Activated naive CD4-positive, alpha-beta T cell treated with anti-CD3 and anti-CD28 coated beads, Interleukin-2, amount 10 ng/mL, durations not matched to agents 7 days and 5 days (primary cell): ENCODE measurements around the gene CD44.
"Not testable (repeated sequence)": the region's sequence is repeated elsewhere in the genome, so short reads cannot be mapped to it uniquely, and the experiment has no call there.

ENCODE experiments used
- CTCF ChIA-PET: fragments of 350-600 bp; sonication (Branson Sonifier 250); formaldehyde crosslinking; loops from one replicate; lab custom pipeline; 2021; ENCODE audit warnings: antibody characterized with exemption; lab: Charles Lee
- DNase-seq: peaks from one replicate; pipeline ENCODE4 v3.0.0-alpha.2; 2020
- H3K27ac Mint-ChIP-seq: one replicate; pipeline ENCODE4 v1.8.0; 2021; ENCODE audit warnings: mild to moderate bottlenecking, moderate library complexity, mixed read lengths
- H3K27me3 Mint-ChIP-seq: one replicate; pipeline ENCODE4 v1.8.0; 2021; ENCODE audit warnings: mild to moderate bottlenecking, mixed read lengths
- H3K36me3 Mint-ChIP-seq: one replicate; pipeline ENCODE4 v1.8.0; 2021; ENCODE audit warnings: mixed read lengths
- H3K4me1 Mint-ChIP-seq: one replicate; pipeline ENCODE4 v1.8.0; 2021; ENCODE audit warnings: mixed read lengths
- H3K4me3 Mint-ChIP-seq: one replicate; pipeline ENCODE4 v1.8.0; 2021; ENCODE audit warnings: mild to moderate bottlenecking, moderate library complexity, mixed read lengths
- H3K9me3 Mint-ChIP-seq: one replicate; pipeline ENCODE4 v1.8.0; 2021; ENCODE audit warnings: mixed read lengths

The CD44 gene

DNA sequence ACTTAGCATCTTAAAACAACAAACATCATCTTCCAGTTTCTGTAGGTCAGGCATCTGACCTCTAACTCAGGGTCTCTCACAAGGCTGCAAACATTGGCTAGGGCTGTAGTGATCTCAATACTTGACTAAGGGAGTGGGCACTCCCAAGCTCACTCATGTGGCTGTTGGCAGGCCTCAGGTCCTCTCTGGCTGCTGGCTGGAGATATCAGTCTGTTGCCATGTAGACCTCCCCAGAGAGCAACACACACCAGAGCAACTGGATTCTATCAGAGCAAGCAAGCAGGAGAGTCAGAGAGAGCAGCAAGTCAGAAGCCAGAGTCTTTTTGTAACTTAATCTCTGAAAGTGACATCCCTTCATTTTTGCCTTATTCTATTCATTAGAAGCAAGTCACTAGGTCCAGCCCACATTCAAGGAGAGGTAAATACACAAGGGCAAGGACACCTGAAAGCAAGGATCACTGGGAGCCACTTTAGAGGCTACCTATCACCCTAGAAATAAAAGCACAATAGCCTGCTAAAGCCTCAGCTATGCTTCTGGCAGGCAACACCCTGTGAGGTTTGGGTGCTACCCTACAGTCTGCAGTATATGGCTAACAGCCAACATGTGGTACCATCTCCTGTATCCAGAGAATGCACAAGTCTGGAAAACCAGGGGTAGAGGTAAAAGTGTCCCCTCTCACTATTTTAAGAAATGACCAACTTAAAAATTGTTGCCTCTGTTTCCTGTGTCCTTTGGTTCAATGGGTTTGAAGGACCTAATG lies 33.5 kb upstream of the CD44 start:
- no peak overlapping the region for H3K27ac Mint-ChIP-seq
- no peak for DNase-seq
- CTCF ChIA-PET = no interaction called here
- H3K27me3 Mint-ChIP-seq = peaks cover 9% of the 10 kb centered on the region
- no peak overlapping the region for H3K4me3 Mint-ChIP-seq
- peaks cover 4% of the 10 kb centered on the region for H3K9me3 Mint-ChIP-seq
- peaks cover 38% of the 10 kb centered on the region for H3K4me1 Mint-ChIP-seq
- peaks cover 1% of the 10 kb centered on the region for H3K36me3 Mint-ChIP-seq

DNA sequence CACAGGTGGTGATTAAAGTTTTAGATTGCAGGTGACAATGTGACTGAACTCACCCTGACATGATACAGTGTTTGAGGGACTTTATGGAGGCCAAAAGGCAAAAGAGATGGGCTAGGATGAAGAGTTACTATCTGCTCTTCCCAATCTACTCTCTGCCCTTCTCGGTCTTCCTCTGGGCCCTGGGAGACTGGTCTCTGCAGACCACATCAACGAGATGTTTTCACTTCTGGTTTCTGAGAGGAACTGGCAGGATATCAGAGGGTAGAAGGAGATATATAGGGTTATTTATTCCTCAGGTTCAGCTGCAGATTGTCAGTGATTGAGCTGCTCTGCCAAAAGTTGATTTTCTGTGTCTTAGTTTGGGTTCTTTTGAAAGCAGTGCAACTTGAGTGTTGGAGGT lies 32.4 kb upstream of the CD44 start:
- DNase-seq = no peak
- Mint-ChIP-seq H3K9me3 (peaks cover 4% of the 10 kb centered on the region), H3K4me3 (no peak overlapping the region), H3K36me3 (peaks cover 1% of the 10 kb centered on the region), H3K27me3 (peaks cover 7% of the 10 kb centered on the region), H3K27ac (peak overlapping the region; percentile 67), H3K4me1 (peaks cover 49% of the 10 kb centered on the region)
- CTCF ChIA-PET = no interaction called here

DNA sequence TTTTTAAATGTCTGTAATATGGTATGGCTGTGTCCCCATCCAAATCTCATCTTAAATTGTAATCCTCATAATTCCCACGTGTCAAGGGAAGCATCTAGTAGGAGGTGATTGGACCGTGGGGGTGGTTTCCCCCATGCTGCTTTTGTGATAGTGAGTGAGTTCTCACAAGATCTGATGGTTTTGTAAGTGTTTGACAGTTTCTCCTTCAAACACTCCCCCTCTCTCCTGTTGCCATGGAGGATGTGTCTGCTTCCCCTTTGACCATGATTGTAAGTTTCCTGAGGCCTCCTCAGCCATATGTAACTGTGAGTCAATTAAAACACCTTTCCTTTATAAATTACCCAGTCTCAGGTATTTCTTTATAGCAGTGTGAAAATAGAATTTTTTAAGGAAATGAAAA lies 31.1 kb upstream of the CD44 start:
- peaks cover 4% of the 10 kb centered on the region for H3K9me3 Mint-ChIP-seq
- CTCF ChIA-PET = no interaction called here
- peaks cover 52% of the 10 kb centered on the region for H3K4me1 Mint-ChIP-seq
- no peak for DNase-seq
- H3K4me3 Mint-ChIP-seq = no peak overlapping the region
- no peak overlapping the region for H3K27ac Mint-ChIP-seq
- H3K36me3 Mint-ChIP-seq = peaks cover 1% of the 10 kb centered on the region
- H3K27me3 Mint-ChIP-seq = peaks cover 14% of the 10 kb centered on the region

DNA sequence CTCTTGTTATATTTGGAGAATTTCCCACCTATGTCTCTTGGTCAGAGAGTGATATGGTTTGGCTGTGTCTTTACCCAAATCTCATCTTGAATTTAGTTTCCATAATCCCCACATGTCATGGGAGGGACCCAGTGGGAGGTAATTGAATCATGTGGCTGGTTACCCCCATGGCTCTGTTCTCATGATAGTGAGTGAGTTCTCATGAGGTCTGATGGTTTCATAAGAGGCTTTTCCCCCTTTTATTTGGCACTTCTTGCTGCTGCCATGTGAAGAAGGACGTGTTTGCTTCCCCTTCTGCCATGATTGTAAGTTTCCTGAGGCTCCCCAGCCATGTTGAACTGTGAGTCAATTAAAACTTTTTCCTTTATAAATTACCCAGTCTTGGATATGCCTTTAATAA lies 30.6 kb upstream of the CD44 start:
- Mint-ChIP-seq H3K27me3 (peaks cover 15% of the 10 kb centered on the region), H3K4me1 (peaks cover 52% of the 10 kb centered on the region)
- H3K27ac Mint-ChIP-seq, H3K36me3 Mint-ChIP-seq, CTCF ChIA-PET, H3K4me3 Mint-ChIP-seq, DNase-seq, H3K9me3 Mint-ChIP-seq: not testable (repeated sequence)

DNA sequence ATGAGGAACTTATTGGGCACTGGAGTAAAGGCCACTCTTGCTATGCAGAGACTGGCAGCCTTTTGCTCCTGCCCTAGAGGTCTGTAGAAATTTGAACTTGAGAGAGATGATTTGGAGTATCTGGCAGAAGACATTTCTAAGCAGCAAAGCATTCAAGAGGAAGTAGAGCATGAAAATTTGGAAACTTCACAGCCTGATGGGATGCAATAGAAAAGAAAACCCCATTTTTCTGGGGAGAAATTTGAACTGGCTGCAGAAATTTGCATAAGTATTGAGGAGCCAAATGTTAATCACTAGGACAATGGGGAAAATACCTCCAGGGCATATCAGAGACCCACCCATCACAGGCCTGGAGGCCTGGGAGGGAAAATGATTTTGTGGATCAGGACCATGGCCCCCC lies 29.9 kb upstream of the CD44 start:
- Mint-ChIP-seq H3K4me3 (no peak overlapping the region), H3K27me3 (peaks cover 15% of the 10 kb centered on the region), H3K36me3 (peaks cover 1% of the 10 kb centered on the region), H3K4me1 (peaks cover 52% of the 10 kb centered on the region), H3K9me3 (peaks cover 4% of the 10 kb centered on the region), H3K27ac (no peak overlapping the region)
- CTCF ChIA-PET = interaction anchor here (0.8 kb wide), 1 partner anchor 31 kb away, joined by 3 read pairs; no protein-coding TSS in a partner anchor
- no peak for DNase-seq

DNA sequence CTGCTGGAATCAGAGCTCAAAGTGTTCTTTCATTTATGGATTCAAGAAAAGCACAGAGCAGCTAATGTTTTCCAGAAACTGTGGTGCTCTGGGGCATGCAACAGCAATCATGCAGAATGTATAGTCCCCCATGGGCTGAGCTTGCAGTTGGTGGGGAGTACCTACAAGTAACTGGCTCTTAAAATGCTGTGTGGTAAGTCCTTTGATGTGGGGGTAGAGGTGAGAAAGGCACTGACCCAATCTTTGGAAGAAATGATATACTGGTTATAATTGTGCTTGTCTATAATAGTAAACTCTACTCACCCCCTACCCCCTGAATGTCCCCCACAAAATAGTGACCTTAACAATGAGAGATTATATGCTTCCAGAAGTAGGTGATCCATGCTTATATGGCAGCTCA lies 29.1 kb upstream of the CD44 start:
- Mint-ChIP-seq H3K4me3 (no peak overlapping the region), H3K27ac (no peak overlapping the region), H3K4me1 (peaks cover 52% of the 10 kb centered on the region), H3K27me3 (peaks cover 15% of the 10 kb centered on the region), H3K9me3 (peaks cover 4% of the 10 kb centered on the region), H3K36me3 (peaks cover 1% of the 10 kb centered on the region)
- CTCF ChIA-PET = interaction anchor here (0.8 kb wide), 1 partner anchor 30 kb away, joined by 3 read pairs; no protein-coding TSS in a partner anchor
- DNase-seq = no peak

DNA sequence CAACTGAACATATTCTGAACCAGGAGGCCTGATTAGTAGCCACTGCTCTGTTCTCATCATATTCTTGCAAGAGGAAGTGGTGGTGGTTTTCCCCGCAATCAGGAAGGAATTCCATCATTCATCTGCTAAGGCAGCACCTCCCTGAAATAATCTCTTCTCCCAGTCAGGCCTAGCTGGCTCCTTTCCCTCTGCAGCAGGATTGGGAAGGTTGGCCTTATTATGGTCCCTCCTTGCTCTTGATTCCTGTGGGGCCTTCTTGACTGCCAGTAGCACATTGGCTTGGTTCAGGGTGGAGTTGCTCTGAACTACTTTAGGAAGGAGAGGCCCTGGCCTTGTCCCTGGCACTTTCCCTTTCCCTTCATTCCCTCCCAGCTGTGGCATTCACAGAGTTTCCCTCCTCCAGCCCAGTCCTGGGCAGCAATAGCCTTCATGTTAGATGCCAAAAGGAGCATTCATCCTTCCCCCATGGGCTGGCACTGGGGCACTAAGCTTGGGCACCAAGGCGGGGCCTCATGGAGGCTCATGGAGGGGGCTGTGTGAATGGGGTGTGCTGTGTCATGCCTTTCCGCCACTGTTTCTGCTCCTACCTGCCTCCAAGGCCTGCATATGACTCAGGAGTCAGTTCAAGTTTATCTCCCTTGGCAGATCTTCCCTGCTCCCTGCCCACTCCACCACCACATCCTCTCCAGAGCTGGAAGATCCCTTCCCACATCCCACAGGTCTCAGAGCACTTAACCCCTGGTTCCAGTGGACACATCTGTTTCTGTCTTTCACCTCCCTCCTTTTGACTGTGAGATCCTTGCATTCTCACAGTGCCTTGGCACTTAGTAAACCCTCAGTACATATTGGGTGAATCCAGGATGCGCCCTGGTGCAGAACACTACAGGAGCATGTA lies 27.6 kb upstream of the CD44 start:
- H3K27ac Mint-ChIP-seq = no peak overlapping the region
- no peak overlapping the region for H3K4me3 Mint-ChIP-seq
- CTCF ChIA-PET = interaction anchor here (0.7 kb wide), 1 partner anchor 9 kb away, joined by 3 read pairs; no protein-coding TSS in a partner anchor
- H3K4me1 Mint-ChIP-seq = peaks cover 43% of the 10 kb centered on the region
- H3K9me3 Mint-ChIP-seq = peaks cover 4% of the 10 kb centered on the region
- H3K27me3 Mint-ChIP-seq = peaks cover 23% of the 10 kb centered on the region
- peaks cover 1% of the 10 kb centered on the region for H3K36me3 Mint-ChIP-seq
- no peak for DNase-seq

DNA sequence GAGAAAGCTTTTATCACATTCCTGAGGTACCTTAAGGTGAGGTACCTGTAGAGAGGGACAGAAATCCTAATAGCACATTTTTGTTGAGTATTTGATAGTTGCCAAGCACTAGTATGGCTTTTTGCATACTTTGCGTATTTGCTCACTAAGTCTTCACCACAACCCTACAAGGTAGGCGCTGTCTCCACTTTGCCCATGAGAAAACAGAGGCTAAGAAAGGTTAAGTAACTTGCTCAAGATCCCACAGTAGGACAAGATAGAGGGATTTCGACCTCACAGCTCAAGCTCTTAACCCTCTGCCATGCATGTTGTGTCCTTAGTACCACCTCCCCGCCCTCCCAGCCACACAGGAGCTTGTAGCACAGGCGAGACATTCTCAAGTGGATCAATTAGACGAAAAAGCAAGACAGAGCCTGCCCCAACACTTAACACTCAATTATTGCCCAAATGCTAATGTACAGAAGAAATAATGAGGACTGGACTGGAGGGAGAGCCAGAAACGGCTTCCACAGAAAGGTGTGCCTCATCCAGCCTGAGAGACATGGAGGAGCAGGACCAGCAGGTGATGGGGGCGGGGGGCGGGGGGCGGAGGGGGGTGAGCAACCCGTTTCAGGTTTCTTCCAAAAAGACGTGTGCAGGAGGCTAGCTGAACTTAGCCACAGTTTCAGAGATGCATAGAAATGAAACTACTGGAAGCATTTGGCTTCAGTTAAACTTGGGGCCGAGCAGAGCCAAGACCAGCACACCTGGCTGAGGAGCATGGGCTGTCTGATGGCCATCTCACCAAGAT lies 26.7 kb upstream of the CD44 start:
- no peak for DNase-seq
- H3K27me3 Mint-ChIP-seq = peaks cover 26% of the 10 kb centered on the region
- H3K4me1 Mint-ChIP-seq = peaks cover 35% of the 10 kb centered on the region
- no peak overlapping the region for H3K4me3 Mint-ChIP-seq
- H3K36me3 Mint-ChIP-seq = peaks cover 1% of the 10 kb centered on the region
- CTCF ChIA-PET = interaction anchor here (0.7 kb wide), 1 partner anchor 10 kb away, joined by 3 read pairs; no protein-coding TSS in a partner anchor
- H3K27ac Mint-ChIP-seq = peak overlapping the region; percentile 17
- H3K9me3 Mint-ChIP-seq = peaks cover 4% of the 10 kb centered on the region

DNA sequence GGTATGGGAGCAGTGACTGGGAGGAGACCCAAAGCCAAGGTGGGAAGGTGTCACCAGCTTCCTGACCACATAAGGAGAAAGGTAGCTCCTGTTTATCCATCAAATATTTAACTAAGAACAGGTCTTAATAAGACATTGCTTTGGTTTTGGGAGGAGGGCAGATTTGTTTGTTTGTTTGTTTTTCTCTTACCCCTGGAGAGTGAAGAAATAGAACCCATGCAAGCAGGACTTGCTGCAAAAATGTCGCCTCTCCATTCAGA lies 26.2 kb upstream of the CD44 start:
- DNase-seq = no peak
- Mint-ChIP-seq H3K27me3 (peaks cover 26% of the 10 kb centered on the region), H3K36me3 (peaks cover 1% of the 10 kb centered on the region), H3K4me1 (peaks cover 30% of the 10 kb centered on the region), H3K4me3 (no peak overlapping the region), H3K27ac (no peak overlapping the region), H3K9me3 (peaks cover 4% of the 10 kb centered on the region)
- CTCF ChIA-PET = no interaction called here

DNA sequence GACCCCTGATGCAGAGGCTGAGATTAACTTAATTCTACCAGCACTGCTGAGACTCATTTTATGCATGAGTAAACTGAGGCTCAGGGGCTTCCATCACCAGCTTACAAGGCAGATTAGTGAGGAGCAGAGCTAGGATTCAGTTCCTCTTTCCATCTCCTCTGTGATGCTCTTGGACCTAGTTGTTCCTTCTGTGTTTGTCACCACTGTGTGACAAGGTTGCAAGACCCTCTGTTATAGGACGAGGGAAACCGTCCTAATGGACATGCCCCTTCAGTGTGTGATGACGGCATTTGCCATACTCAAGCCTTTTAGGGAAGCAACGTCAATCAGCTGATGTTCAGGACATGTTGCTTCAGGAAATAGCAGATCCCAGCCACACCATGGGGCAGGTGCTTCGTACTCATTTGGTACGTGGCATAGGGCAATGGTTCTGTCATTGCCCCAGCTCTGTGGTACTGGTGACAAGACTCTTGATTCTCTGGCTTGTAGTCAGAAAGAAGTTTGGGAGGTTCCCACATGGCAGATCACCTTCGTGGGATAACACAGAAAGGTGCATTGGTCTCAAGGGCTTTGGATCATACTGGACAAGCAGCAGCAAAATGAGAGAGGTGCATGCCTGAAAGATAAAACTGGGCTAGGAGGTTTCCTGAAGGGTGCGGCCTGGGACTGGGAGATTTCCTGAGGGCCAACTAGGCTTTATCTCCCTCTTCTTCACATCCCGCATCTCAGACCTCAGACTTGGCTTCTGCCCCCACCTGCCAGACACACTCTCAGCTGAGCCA lies 23.9 kb upstream of the CD44 start:
- CTCF ChIA-PET = no interaction called here

DNA sequence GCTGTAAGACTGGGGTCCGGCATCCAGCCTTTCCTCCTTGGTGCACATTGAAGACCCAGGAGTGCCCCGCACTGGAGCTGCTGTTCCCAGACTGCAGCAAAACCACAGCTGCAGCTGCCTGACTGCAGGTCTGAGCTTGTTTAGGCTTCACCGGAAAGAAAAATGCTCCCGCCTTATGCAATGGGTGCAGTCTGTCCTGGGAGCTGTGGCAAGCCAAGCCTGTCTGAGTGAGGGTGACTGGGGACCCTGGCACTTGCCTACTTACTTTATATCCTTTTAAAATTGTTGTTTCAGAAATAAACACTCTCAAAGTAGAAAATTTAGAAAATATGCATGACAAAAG lies 23.3 kb upstream of the CD44 start:
- no peaks in the 10 kb centered on the region for H3K36me3 Mint-ChIP-seq
- no peak overlapping the region for H3K4me3 Mint-ChIP-seq
- peaks cover 41% of the 10 kb centered on the region for H3K27me3 Mint-ChIP-seq
- CTCF ChIA-PET = no interaction called here
- H3K4me1 Mint-ChIP-seq = peaks cover 25% of the 10 kb centered on the region
- no peak overlapping the region for H3K27ac Mint-ChIP-seq
- no peak for DNase-seq
- H3K9me3 Mint-ChIP-seq = no peaks in the 10 kb centered on the region

More for the DNA sequence above, 23.9 kb upstream of the CD44 start:
- no peak overlapping the region for H3K4me3 Mint-ChIP-seq
- H3K36me3 Mint-ChIP-seq = no peaks in the 10 kb centered on the region
- H3K9me3 Mint-ChIP-seq = no peaks in the 10 kb centered on the region
- H3K4me1 Mint-ChIP-seq = peaks cover 29% of the 10 kb centered on the region
- DNase-seq = no peak
- H3K27ac Mint-ChIP-seq = no peak overlapping the region
- peaks cover 42% of the 10 kb centered on the region for H3K27me3 Mint-ChIP-seq

DNA sequence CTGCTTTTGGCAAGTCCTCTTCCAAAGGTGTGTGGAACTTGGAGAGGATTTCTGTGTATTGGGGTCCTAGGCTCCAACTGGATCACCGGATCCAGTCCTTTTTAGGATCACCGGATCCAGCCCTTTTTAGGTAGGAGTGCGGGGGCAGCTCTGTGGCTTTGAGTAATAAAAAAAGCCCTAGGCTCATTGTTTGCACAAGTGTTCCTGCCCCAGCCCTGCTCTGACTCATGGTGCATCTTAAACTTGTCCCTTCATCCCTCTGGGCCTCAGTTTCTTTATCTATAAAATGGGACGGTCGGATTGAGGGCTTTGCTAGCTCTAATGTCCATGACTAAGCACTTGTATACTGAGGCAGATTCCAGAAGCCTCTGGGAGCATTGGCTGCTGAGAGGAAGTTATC lies 22.7 kb upstream of the CD44 start:
- DNase-seq = no peak
- CTCF ChIA-PET = interaction anchor here (3.2 kb wide), 1 partner anchor 14 kb away, joined by 11 read pairs; no protein-coding TSS in a partner anchor
- H3K27me3 Mint-ChIP-seq = peaks cover 44% of the 10 kb centered on the region
- no peak overlapping the region for H3K27ac Mint-ChIP-seq
- peaks cover 23% of the 10 kb centered on the region for H3K4me1 Mint-ChIP-seq
- no peaks in the 10 kb centered on the region for H3K36me3 Mint-ChIP-seq
- no peaks in the 10 kb centered on the region for H3K9me3 Mint-ChIP-seq
- no peak overlapping the region for H3K4me3 Mint-ChIP-seq

DNA sequence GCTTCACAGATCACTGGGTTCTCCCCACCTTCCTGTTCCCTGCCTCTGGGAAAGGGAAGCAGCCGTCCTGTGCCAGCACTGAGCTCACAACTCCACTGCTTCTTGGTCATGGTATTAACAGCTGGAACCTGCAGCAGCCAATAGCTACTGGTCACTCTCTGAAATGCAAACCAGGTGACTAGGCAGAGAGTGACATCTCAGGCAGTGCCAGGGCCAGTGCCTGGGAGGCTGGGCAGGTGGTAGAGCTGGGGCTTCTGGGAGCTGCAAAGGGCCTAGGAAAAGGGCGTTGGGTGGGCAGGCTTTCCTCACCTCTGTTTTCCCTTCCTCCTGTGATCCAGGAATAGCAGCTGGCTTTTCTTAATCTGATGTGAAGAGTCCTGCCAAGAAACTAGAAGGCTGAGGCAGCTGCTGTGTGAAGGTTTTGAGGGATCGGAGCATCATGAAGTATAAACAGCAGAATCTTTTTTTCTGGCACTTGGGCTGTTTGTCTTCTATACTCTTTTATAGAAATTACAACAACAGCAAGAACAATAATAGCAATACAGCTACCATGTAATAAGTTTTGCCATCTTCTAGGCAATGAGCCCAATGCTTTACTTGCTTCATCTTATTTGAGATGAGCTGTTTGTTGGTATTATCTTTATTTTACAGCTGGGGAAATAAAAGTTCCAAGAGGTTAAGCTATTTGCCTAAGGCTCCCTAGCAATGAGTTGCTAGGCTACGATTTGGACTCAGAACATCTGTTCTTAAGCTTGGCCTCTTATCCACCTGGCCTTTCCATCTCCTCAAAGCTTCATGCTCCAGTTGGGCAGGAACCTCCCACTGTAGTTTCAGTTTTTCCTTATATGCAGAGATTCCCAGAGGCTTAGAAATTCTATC lies 22.0 kb upstream of the CD44 start:
- H3K27me3 Mint-ChIP-seq = peaks cover 44% of the 10 kb centered on the region
- DNase-seq = no peak
- peaks cover 1% of the 10 kb centered on the region for H3K36me3 Mint-ChIP-seq
- H3K4me3 Mint-ChIP-seq = no peak overlapping the region
- no peaks in the 10 kb centered on the region for H3K9me3 Mint-ChIP-seq
- no peak overlapping the region for H3K27ac Mint-ChIP-seq
- CTCF ChIA-PET = interaction anchor here (3.2 kb wide), 1 partner anchor 15 kb away, joined by 11 read pairs; no protein-coding TSS in a partner anchor
- peaks cover 24% of the 10 kb centered on the region for H3K4me1 Mint-ChIP-seq
